GM20431 (cell line): Measurements from ENCODE around the gene ARFIP1.
"Not testable (repeated sequence)": the region's sequence is repeated elsewhere in the genome, so short reads cannot be mapped to it uniquely, and the experiment has no call there.

Experiments
- in situ Hi-C: fragments of 300-500 bp; cut with MseI, MboI; formaldehyde crosslinking; loops from one replicate; pipeline ENCODE4 v1.15.0; 2020; ENCODE audit warnings: low sequenced_read_pairs; ENCODE audit not compliant: unreplicated experiment

ARFIP1 gene

GRCh38 chr4:152779513-152780266, at the start of gene ARFIP1, which contains the start of gene TIGD4:
Gene ARFIP1, plus strand, starts transcription at chr4:152779954. Its CDS starts 49,680 bp downstream, at chr4:152829634.
Gene TIGD4, minus strand, starts transcription at chr4:152779730. Its CDS starts 8,726 bp downstream, at chr4:152771004.
- in situ Hi-C loops = no loop called here

- in situ Hi-C loops = loop anchor here (10.0 to 25.0 kb wide), 2 partner anchors 87 to 245 kb away; no protein-coding TSS in a partner anchor
Observed at GRCh38 chr4:152731997-152732396, 47.8 kb upstream of the ARFIP1 start.

- in situ Hi-C loops = loop anchor here (10.0 to 25.0 kb wide), 2 partner anchors 89 to 247 kb away; no protein-coding TSS in a partner anchor
Observed at GRCh38 chr4:152734015-152734698, 45.6 kb upstream of the ARFIP1 start.

GRCh38 chr4:152734699-152735050, 45.1 kb upstream of the ARFIP1 start:
- in situ Hi-C loops = loop anchor here (10.0 to 25.0 kb wide), 2 partner anchors 90 to 247 kb away; no protein-coding TSS in a partner anchor

GRCh38 chr4:152735396-152735859, 44.3 kb upstream of the ARFIP1 start:
- in situ Hi-C loops = loop anchor here (10.0 to 25.0 kb wide), 2 partner anchors 91 to 248 kb away; no protein-coding TSS in a partner anchor

GRCh38 chr4:152735906-152736305, 43.8 kb upstream of the ARFIP1 start:
- in situ Hi-C loops = loop anchor here (10.0 to 25.0 kb wide), 2 partner anchors 91 to 249 kb away; no protein-coding TSS in a partner anchor

- in situ Hi-C loops = loop anchor here (10.0 to 25.0 kb wide), 2 partner anchors 94 to 252 kb away; no protein-coding TSS in a partner anchor
Observed at GRCh38 chr4:152738827-152739226, 40.9 kb upstream of the ARFIP1 start.

GRCh38 chr4:152747444-152747843, 32.3 kb upstream of the ARFIP1 start:
- in situ Hi-C loops = loop anchor here (25.0 kb wide), 1 partner anchor 260 kb away; no protein-coding TSS in a partner anchor

- in situ Hi-C loops = loop anchor here (25.0 kb wide), 1 partner anchor 261 kb away; no protein-coding TSS in a partner anchor
Observed at GRCh38 chr4:152748619-152749018, 31.1 kb upstream of the ARFIP1 start.

GRCh38 chr4:152763796-152764195, 16.0 kb upstream of the ARFIP1 start:
- in situ Hi-C loops = no loop called here

- in situ Hi-C loops = not testable (repeated sequence)
Observed at GRCh38 chr4:152765069-152765737, 14.6 kb upstream of the ARFIP1 start.

GRCh38 chr4:152771741-152772533, 7.8 kb upstream of the ARFIP1 start:
- in situ Hi-C loops = no loop called here

- in situ Hi-C loops = no loop called here
Observed at GRCh38 chr4:152773339-152773738, 6.4 kb upstream of the ARFIP1 start.

GRCh38 chr4:152773953-152774352, 5.8 kb upstream of the ARFIP1 start:
- in situ Hi-C loops = no loop called here

- in situ Hi-C loops = no loop called here
Observed at GRCh38 chr4:152776352-152776751, 3.4 kb upstream of the ARFIP1 start.

- in situ Hi-C loops = no loop called here
Observed at GRCh38 chr4:152777488-152777887, 2.3 kb upstream of the ARFIP1 start.

- in situ Hi-C loops = no loop called here
Observed at GRCh38 chr4:152778656-152779512, 870 bp upstream of the ARFIP1 start.

- in situ Hi-C loops = no loop called here
Observed at GRCh38 chr4:152780267-152780778, 569 bp downstream of the ARFIP1 start.
